DND-41 (cell line): Measurements from ENCODE around the gene OTOS.

Experiments
- ATAC-seq: fragments of 200-7000 bp; cut with Tn5 transposase; 3 replicates; pipeline ENCODE4 v1.9.1; 2021; ENCODE audit warnings: low read depth; ENCODE audit not compliant: insufficient read depth
- DNase-seq: peaks from one replicate; pipeline ENCODE4 v3.0.0-alpha.2; 2020
- H2AFZ ChIP-seq: 2 replicates; pipeline ENCODE4 v1.6.0; 2012; ENCODE audit warnings: low read depth, low read length
- H3K27ac ChIP-seq: 2 replicates; pipeline ENCODE4 v1.5.1; 2012; ENCODE audit warnings: low read length, inconsistent platforms
- H3K27me3 ChIP-seq: fragments of 200-600 bp; sonication (generic); 2 replicates; pipeline ENCODE4 v1.6.0; 2012; ENCODE audit warnings: low read length, mild to moderate bottlenecking, inconsistent platforms; ENCODE audit not compliant: insufficient read depth, poor library complexity
- H3K36me3 ChIP-seq: 2 replicates; pipeline ENCODE4 v1.5.1; 2012; ENCODE audit warnings: low read length, inconsistent platforms; ENCODE audit not compliant: insufficient read depth
- H3K4me1 ChIP-seq: 2 replicates; pipeline ENCODE4 v1.5.1; 2012; ENCODE audit warnings: mild to moderate bottlenecking, low read length; ENCODE audit not compliant: insufficient read depth
- H3K4me2 ChIP-seq: 2 replicates; pipeline ENCODE4 v1.6.0; 2012; ENCODE audit warnings: mild to moderate bottlenecking, moderate library complexity, low read length, inconsistent platforms; ENCODE audit not compliant: insufficient read depth
- H3K4me3 ChIP-seq, 2 experiments: fragments of 200-600 bp in 1 of 2; shearing (Covaris generic) in 1 of 2; 2 replicates each; pipeline ENCODE4 v1.5.1; 2012 to 2016; ENCODE audit warnings: inconsistent platforms in 2 of 2, low read length in 2 of 2, mild to moderate bottlenecking in 2 of 2, low read depth in 1 of 2, moderate library complexity in 1 of 2
- H3K79me2 ChIP-seq: 2 replicates; pipeline ENCODE4 v1.6.0; 2012; ENCODE audit warnings: low read length, inconsistent platforms; ENCODE audit not compliant: insufficient read depth
- H3K9ac ChIP-seq: 2 replicates; pipeline ENCODE4 v1.6.0; 2012; ENCODE audit warnings: low read depth, mild to moderate bottlenecking, inconsistent platforms, low read length, moderate library complexity
- H3K9me3 ChIP-seq: 2 replicates; pipeline ENCODE4 v1.5.1; 2012; ENCODE audit warnings: low read length, moderate library complexity, mild to moderate bottlenecking, inconsistent platforms; ENCODE audit not compliant: insufficient read depth, severe bottlenecking
- H4K20me1 ChIP-seq: 2 replicates; pipeline ENCODE4 v1.6.0; 2012; ENCODE audit warnings: low read length; ENCODE audit not compliant: insufficient read depth
- CTCF ChIP-seq: IDR thresholded peaks from 2 replicates; pipeline ENCODE4 v1.5.1; 2012; ENCODE audit warnings: borderline replicate concordance, low read length, moderate library complexity, mild to moderate bottlenecking; ENCODE audit not compliant: poor library complexity, severe bottlenecking; ENCODE audit errors: extremely low read depth
- EZH2 ChIP-seq: IDR thresholded peaks from 3 replicates; pipeline ENCODE4 v1.6.1; 2012; ENCODE audit warnings: borderline replicate concordance, low read depth, mild to moderate bottlenecking, moderate library complexity, low read length, inconsistent platforms; ENCODE audit not compliant: severe bottlenecking

The OTOS gene

DNA sequence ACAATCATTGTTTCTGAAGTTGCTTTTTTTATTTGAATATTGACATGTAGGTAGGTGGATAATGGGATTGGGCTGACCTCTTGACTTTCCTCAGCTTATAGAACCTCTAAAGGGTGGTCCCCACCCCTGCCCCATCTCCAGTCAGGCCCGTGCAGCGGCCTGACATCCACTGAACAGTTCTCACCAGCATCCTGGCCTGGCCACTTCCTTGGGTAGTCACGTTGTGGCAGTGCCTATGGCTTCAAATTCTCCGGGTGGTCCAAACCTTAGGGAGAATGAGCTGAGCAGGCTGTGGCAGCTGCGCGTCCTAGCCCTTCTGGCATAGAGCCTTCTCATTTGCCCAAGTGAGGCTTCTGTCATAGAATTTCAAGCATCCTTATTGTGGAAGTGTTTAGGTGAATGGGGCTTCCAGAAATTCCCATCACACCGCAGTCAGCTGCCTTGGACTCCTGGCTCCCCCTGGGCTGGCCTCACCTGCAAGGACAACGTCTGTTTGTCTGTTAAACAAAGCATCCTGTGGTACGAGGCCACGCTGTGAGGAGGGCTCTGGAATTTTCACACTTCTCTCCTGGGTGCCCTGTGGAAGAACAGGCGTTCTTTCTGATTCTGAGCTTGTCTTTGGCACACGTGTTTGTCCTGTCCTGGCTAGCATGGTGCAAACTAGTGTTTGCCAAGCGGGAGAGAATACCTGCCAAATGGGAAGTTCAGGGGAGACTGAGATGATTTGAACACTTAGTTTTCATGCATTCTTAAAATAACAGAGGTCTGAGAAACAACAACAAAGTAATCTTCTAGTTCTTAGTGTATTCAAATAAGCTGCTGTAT is 31.8 kb upstream of the OTOS start:
- Histone ChIP-seq H3K4me3 (no peak overlapping the region), H2AFZ (no peak overlapping the region), H3K27me3 (peaks cover 22% of the 10 kb centered on the region), H3K9me3 (no peaks in the 10 kb centered on the region), H4K20me1 (0 out of 2 replicates have a peak, but pooled peaks cover 2% of the 10 kb centered on the region), H3K9ac (no peak overlapping the region), H3K36me3 (no peaks in the 10 kb centered on the region), H3K27ac (no peak overlapping the region), H3K4me2 (no peak overlapping the region), H3K79me2 (no peaks in the 10 kb centered on the region), H3K4me1 (no peaks in the 10 kb centered on the region)
- ATAC-seq (no peak), DNase-seq (no peak)
- TF ChIP-seq CTCF (no peak), EZH2 (no peak)

DNA sequence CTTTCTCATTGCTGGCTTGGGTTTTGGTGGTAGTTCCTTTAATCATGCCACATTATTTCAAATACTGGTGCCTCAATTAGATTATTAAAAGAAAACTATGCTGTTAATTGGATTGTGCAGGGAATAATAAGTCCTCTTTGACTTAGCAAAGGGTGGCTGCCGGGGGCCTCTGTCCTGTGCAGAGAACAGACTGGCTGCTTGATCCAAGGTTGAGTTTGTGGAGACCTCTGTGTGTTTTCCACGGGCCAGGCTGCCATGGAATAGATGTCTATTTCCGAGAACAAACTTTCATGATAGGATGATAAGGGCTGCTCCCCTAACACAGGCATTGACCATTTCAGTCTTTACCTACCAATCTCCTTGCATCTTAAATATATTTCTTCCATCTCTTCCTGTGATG is 30.4 kb upstream of the OTOS start:
- no peaks in the 10 kb centered on the region for H3K4me1 ChIP-seq
- no peak for TF ChIP-seq CTCF
- no peak for TF ChIP-seq EZH2
- H3K9me3 ChIP-seq = no peaks in the 10 kb centered on the region
- no peak overlapping the region for H2AFZ ChIP-seq
- no peaks in the 10 kb centered on the region for H3K79me2 ChIP-seq
- no peak overlapping the region for H3K9ac ChIP-seq
- no peak overlapping the region for H3K4me3 ChIP-seq
- H3K27me3 ChIP-seq = peaks cover 14% of the 10 kb centered on the region
- no peak for ATAC-seq
- no peak overlapping the region for H3K27ac ChIP-seq
- no peak overlapping the region for H3K4me2 ChIP-seq
- H3K36me3 ChIP-seq = no peaks in the 10 kb centered on the region
- DNase-seq = no peak
- H4K20me1 ChIP-seq = 0 out of 2 replicates have a peak, but pooled peaks cover 2% of the 10 kb centered on the region

GRCh38 chr2:240170354-240170735 is 29.9 kb upstream of the OTOS start:
- Histone ChIP-seq H2AFZ (no peak overlapping the region), H3K36me3 (no peaks in the 10 kb centered on the region), H3K4me3 (no peak overlapping the region), H3K79me2 (no peaks in the 10 kb centered on the region), H3K4me2 (no peak overlapping the region), H3K27me3 (peaks cover 12% of the 10 kb centered on the region), H3K9me3 (no peaks in the 10 kb centered on the region), H3K27ac (no peak overlapping the region), H3K4me1 (no peaks in the 10 kb centered on the region), H3K9ac (no peak overlapping the region), H4K20me1 (0 out of 2 replicates have a peak, but pooled peaks cover 2% of the 10 kb centered on the region)
- TF ChIP-seq EZH2 = no peak
- no peak for TF ChIP-seq CTCF
- DNase-seq = no peak
- no peak for ATAC-seq
